Lung (tissue), 12 donors: Measurements from ENCODE around the gene DDHD1. TPM values are rescaled to one million over a fixed set of nuclear protein-coding genes. Genes with fewer than 3 reads are reported as not detected.

ENCODE experiments used
- ATAC-seq: fragments of 200-7000 bp; cut with Tn5 transposase; one replicate; pipeline ENCODE4 v1.9.1; 2020; ENCODE audit warnings: moderate number of reproducible peaks; ENCODE audit not compliant: insufficient read depth, low FRiP score
- DNase-seq, 3 donors: peaks; one replicate each; pipeline ENCODE4 v3.0.0-alpha.2; 2013 to 2017
- H3K27ac ChIP-seq, 2 donors: one replicate each; pipeline ENCODE4 v1.5.1; 2013; ENCODE audit warnings: mild to moderate bottlenecking in 2 of 2, moderate library complexity in 2 of 2, control low read depth in 1 of 2, inconsistent platforms in 1 of 2, low read depth in 1 of 2, low read length in 1 of 2
- H3K27me3 ChIP-seq, 3 donors: one replicate each; pipeline ENCODE4 v1.5.1; 2013; ENCODE audit warnings: low read length in 2 of 3; ENCODE audit not compliant: control insufficient read depth in 3 of 3, insufficient read depth in 3 of 3
- H3K36me3 ChIP-seq, 4 donors: one replicate each; pipeline ENCODE4 v1.5.1; 2013; ENCODE audit warnings: low read length in 4 of 4, mild to moderate bottlenecking in 1 of 4, moderate library complexity in 1 of 4; ENCODE audit not compliant: control insufficient read depth in 4 of 4, insufficient read depth in 4 of 4
- H3K4me1 ChIP-seq, 5 donors: one replicate each; pipeline ENCODE4 v1.5.1; 2013; ENCODE audit warnings: low read length in 5 of 5, mild to moderate bottlenecking in 2 of 5, moderate library complexity in 1 of 5; ENCODE audit not compliant: control insufficient read depth in 5 of 5, insufficient read depth in 5 of 5
- H3K4me3 ChIP-seq: one replicate; pipeline ENCODE4 v1.5.1; 2013; ENCODE audit warnings: mild to moderate bottlenecking, control low read depth, moderate library complexity
- H3K9ac ChIP-seq, 2 donors: one replicate each; pipeline ENCODE4 v1.5.1; 2013; ENCODE audit warnings: low read length in 2 of 2, control low read depth in 1 of 2; ENCODE audit not compliant: insufficient read depth in 1 of 2
- H3K9me3 ChIP-seq, 4 donors: one replicate each; pipeline ENCODE4 v1.5.1; 2013; ENCODE audit warnings: low read length in 3 of 4, mild to moderate bottlenecking in 1 of 4, moderate library complexity in 1 of 4; ENCODE audit not compliant: control insufficient read depth in 4 of 4, insufficient read depth in 3 of 4
- WGBS, 2 donors: extraction: QIAGEN DNeasy Blood & Tissue Kit; methylation state at CpG; one replicate each; pipeline ENCODE4 v1.1.7; 2013; 5-methylcytosine and 5-hydroxymethylcytosine counted together
- polyA plus RNA-seq, 2 donors: library from polyadenylated mRNA; stranded (reverse); fragments of 200-250 nt; gene quantifications; one replicate each; pipeline ENCODE4 v1.2.1, GENCODE V29; 2013
- total RNA-seq, 2 donors: library from RNA; depleted of rRNA in 1 of 2; stranded (reverse); fragments of >200 nt in 1 of 2; gene quantifications; one replicate each; pipeline ENCODE4 v1.2.1, GENCODE V29; 2014 to 2021
- TF ChIP-seq, protein P1 (sequence below): IDR thresholded peaks from 2 replicates; pipeline ENCODE4 v1.5.1; 2012; ENCODE audit warnings: mild to moderate bottlenecking; ENCODE audit errors: control extremely low read depth, extremely low read depth
- donor health status: control.
- donor health status: control.
- donor health status: Bipolar disorder and iron deficiency.
- donor health status: healthy.
- donor health status: DM: yes; HTN: yes; CAD: no.

Gene DDHD1
- total and polyA plus RNA-seq, 4 donors = 3.6 to 38.0 (median 9.9) TPM

DNA sequence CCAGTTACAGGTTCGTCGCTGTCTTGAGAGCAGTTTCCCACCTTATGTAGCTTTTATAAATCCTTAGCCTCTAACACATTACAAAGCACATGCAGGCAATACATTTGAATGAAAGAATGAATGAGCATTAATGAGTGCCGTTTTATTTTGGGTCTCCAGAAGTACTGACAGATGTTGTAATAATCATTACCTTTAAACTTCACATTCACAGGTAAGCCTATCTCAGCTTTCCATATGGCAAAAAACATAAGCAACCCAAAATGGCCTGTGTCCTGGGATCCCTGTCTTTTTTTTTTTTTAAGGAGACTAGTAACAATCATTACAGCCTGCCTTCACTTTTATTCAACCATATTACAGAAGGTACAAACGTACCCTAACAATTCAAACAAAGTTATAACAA is 149.3 kb downstream of the DDHD1 start:
- WGBS, 2 donors = 86 to 89% methylated on average over 4 of the region's 4 CpGs
- DNase-seq (no peak), ATAC-seq (no peak)
- H3K36me3 ChIP-seq = no peaks in the 10 kb centered on the region
- H3K27ac ChIP-seq = no peak overlapping the region
- H3K27me3 ChIP-seq = no peaks in the 10 kb centered on the region
- no peak overlapping the region for H3K9ac ChIP-seq
- TF ChIP-seq, protein P1, sequence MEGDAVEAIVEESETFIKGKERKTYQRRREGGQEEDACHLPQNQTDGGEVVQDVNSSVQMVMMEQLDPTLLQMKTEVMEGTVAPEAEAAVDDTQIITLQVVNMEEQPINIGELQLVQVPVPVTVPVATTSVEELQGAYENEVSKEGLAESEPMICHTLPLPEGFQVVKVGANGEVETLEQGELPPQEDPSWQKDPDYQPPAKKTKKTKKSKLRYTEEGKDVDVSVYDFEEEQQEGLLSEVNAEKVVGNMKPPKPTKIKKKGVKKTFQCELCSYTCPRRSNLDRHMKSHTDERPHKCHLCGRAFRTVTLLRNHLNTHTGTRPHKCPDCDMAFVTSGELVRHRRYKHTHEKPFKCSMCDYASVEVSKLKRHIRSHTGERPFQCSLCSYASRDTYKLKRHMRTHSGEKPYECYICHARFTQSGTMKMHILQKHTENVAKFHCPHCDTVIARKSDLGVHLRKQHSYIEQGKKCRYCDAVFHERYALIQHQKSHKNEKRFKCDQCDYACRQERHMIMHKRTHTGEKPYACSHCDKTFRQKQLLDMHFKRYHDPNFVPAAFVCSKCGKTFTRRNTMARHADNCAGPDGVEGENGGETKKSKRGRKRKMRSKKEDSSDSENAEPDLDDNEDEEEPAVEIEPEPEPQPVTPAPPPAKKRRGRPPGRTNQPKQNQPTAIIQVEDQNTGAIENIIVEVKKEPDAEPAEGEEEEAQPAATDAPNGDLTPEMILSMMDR = no peak
- H3K9me3 ChIP-seq = no peaks in the 10 kb centered on the region
- no peak overlapping the region for H3K4me3 ChIP-seq
- no peaks in the 10 kb centered on the region for H3K4me1 ChIP-seq

DNA sequence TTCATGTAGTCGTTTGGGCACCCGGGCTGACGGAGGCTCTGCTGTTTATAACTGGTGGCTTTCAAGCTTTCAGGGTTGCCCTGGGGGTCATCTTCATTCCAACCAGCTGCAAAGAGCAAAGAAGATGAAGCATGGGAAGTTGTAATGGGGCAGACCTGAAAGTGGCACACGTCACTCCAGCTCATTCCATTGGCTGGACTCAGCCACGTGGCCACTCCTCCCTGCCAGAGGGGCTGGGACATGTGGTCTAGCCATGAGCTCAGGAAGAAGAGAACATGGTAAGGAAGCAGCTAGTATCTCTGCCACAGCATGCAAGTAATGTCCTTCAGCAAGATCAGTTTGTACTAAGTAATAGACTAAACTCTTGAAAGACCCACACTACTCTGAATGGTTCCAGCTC is 150.5 kb downstream of the DDHD1 start:
- 62 to 83% methylated on average over 5 of the region's 5 CpGs for WGBS, 2 donors
- no peak for DNase-seq
- Histone ChIP-seq H3K4me1 (peaks cover 0 to 7% (median 3%) of the 10 kb centered on the region in 5 donors), H3K27me3 (no peaks in the 10 kb centered on the region), H3K36me3 (no peaks in the 10 kb centered on the region), H3K27ac (no peak overlapping the region), H3K9ac (no peak overlapping the region), H3K4me3 (no peak overlapping the region), H3K9me3 (no peaks in the 10 kb centered on the region)
- no peak for ATAC-seq
- TF ChIP-seq, protein P1 = no peak

DNA sequence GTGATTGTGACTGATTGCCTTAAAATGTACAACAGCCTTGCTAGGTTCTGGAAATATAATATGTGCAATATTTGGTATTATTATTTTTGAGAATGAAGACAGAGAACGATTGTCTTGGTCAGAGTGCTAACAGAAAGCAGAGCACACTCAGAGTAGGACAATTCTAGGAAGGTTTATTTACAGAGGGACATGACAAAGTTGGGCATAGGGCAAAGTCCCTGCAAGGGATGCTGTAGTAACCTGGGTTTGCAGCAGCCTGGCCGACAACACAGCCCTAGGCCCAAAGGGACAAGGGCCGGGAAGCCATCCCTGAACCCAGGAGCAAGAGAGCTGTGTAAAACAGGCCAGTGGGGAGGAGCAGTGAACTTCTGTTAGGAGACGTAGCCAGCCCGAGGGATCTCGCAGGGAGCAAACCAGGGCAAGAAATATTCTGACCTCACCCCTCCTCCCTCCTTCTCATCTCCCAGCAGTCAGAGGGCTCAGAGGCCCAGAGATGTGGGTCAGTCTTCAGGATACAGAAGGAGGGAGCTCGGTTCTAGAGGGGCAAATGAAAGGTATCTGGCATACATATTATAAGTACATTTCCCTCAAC is 151.2 kb downstream of the DDHD1 start:
- Histone ChIP-seq H3K9me3 (no peaks in the 10 kb centered on the region), H3K27ac (no peak overlapping the region), H3K4me3 (no peak overlapping the region), H3K27me3 (no peaks in the 10 kb centered on the region), H3K4me1 (peaks cover 0 to 7% (median 3%) of the 10 kb centered on the region in 5 donors), H3K36me3 (no peaks in the 10 kb centered on the region), H3K9ac (no peak overlapping the region)
- WGBS, 2 donors = 70 to 88% methylated on average over 7 of the region's 7 CpGs
- TF ChIP-seq, protein P1 = no peak
- DNase-seq = no peak
- no peak for ATAC-seq
